ENCODE results near the gene FBXL16. TPM values are rescaled to one million over a fixed set of nuclear protein-coding genes. Genes with fewer than 3 reads are reported as not detected.

FBXL16 gene
- total and polyA plus RNA-seq, 9 of the 15 experiments (the other 6 are each of a cell fraction or from before 2014, with no cell fraction given), result 0.21 to 8.2 (median 1.7) TPM

- TF ChIP-seq PCBP2 (IDR thresholded peaks at IDR 0.05; ENCODE audit: low read depth, low read length, poor library complexity, severe bottlenecking), result no peak
- no peak for TF ChIP-seq ZSCAN29 (IDR thresholded peaks at IDR 0.05)
- no peak for TF ChIP-seq MEF2A (IDR thresholded peaks at IDR 0.05; ENCODE audit: control insufficient read depth, low read depth, low read length)
- TF ChIP-seq MCM5 (IDR thresholded peaks at IDR 0.05; ENCODE audit: low read depth), result no peak
- no peak for TF ChIP-seq OTX1 (CRISPR knock-in tag; IDR thresholded peaks at IDR 0.05)
- TF ChIP-seq CC2D1A (IDR thresholded peaks at IDR 0.05), result no peak
- TF ChIP-seq ARID3A (IDR thresholded peaks at IDR 0.05; ENCODE audit: borderline replicate concordance, low read depth, low read length), result no peak
- TF ChIP-seq POLR2G (IDR thresholded peaks at IDR 0.05; ENCODE audit: low read depth, low read length), result peak; percentile 83
- no peak for TF ChIP-seq CBFA2T3 (IDR thresholded peaks at IDR 0.05)
- no peak for TF ChIP-seq CHD4 (IDR thresholded peaks at IDR 0.05; ENCODE audit: insufficient read depth, insufficient replicate concordance, low read depth, low read length, poor library complexity, severe bottlenecking)
- TF ChIP-seq ZNF239 (CRISPR knock-in tag; IDR thresholded peaks at IDR 0.05), result no peak
- no peak for TF ChIP-seq ZNF3 (CRISPR knock-in tag; IDR thresholded peaks at IDR 0.05)
- no peak for TF ChIP-seq TFE3 (CRISPR knock-in tag; IDR thresholded peaks at IDR 0.05)
- no peak for TF ChIP-seq RNF219 (CRISPR knock-in tag; IDR thresholded peaks at IDR 0.05)
- TF ChIP-seq CREB3 (tag; conservative IDR thresholded peaks at IDR 0.05; ENCODE audit: low read depth), result no peak
- no peak for TF ChIP-seq EHMT2 (IDR thresholded peaks at IDR 0.05)
- no peak for TF ChIP-seq CAMTA2 (CRISPR knock-in tag; conservative IDR thresholded peaks at IDR 0.05)
- no peak for TF ChIP-seq BRD9 (IDR thresholded peaks at IDR 0.05; ENCODE audit: low read depth, partially characterized antibody)
- TF ChIP-seq GATAD2B (IDR thresholded peaks at IDR 0.05; ENCODE audit: borderline replicate concordance), result peak; percentile 39; the same call in 1 of the 2 replicates
- TF ChIP-seq NFXL1 (CRISPR knock-in tag; IDR thresholded peaks at IDR 0.05), result no peak
- TF ChIP-seq ZNF717 (CRISPR knock-in tag; IDR thresholded peaks at IDR 0.05), result no peak
- peak in 1 of 2 experiments; percentile 57; a peak in 1 of 4 replicates for TF ChIP-seq SIN3A (IDR thresholded peaks at IDR 0.05; ENCODE audit: borderline replicate concordance in 2 of 2, control insufficient read depth in 1 of 2, low read depth in 2 of 2, low read length in 2 of 2)
Measured at GRCh38 chr16:660459-661183, 45.0 kb downstream of the FBXL16 start (continued).

Measured in K562 (cell line).